ENCODE measurements around the gene MRPL28. TPM values are rescaled to one million over a fixed set of nuclear protein-coding genes. Genes with fewer than 3 reads are reported as not detected.

Gene MRPL28
- total and polyA plus RNA-seq, 2 experiments from 2014 or later = 242 to 290 TPM

DNA sequence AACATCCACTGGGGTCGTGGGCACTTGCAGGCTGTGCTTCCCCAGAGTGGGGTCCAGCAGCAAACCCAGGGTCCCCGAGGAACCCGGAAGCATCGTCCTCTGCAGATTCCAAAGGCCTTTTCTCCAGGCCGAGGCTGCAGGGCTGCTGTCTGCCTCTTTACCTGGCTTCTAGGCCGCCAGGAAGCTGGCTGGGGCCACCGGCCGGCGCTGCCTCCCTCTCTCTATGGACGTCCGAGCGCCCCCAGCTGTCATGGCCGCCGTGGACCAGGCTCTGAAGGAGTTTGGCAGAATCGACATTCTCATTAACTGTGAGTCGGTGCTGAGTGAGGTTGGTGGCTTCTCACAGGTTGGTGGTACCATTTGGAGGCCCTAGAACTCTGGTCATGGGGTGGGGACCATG is 36.9 kb upstream of the MRPL28 start:
- no peaks in the 10 kb centered on the region for H3K9me3 ChIP-seq (ENCODE audit: low read depth)
- H3K36me3 ChIP-seq = no peaks in the 10 kb centered on the region
- no peak overlapping the region for H3K27ac ChIP-seq
- TF ChIP-seq, protein P1, sequence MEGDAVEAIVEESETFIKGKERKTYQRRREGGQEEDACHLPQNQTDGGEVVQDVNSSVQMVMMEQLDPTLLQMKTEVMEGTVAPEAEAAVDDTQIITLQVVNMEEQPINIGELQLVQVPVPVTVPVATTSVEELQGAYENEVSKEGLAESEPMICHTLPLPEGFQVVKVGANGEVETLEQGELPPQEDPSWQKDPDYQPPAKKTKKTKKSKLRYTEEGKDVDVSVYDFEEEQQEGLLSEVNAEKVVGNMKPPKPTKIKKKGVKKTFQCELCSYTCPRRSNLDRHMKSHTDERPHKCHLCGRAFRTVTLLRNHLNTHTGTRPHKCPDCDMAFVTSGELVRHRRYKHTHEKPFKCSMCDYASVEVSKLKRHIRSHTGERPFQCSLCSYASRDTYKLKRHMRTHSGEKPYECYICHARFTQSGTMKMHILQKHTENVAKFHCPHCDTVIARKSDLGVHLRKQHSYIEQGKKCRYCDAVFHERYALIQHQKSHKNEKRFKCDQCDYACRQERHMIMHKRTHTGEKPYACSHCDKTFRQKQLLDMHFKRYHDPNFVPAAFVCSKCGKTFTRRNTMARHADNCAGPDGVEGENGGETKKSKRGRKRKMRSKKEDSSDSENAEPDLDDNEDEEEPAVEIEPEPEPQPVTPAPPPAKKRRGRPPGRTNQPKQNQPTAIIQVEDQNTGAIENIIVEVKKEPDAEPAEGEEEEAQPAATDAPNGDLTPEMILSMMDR (IDR thresholded peaks at IDR 0.05; ENCODE audit: low read depth, low read length) = no peak
- no peak overlapping the region for H3K4me3 ChIP-seq
- H3K4me1 ChIP-seq (ENCODE audit: low read depth) = no peaks in the 10 kb centered on the region
- H3K27me3 ChIP-seq = no peaks in the 10 kb centered on the region
- no peak for DNase-seq (ENCODE audit: low read depth in 1 of 2, low spot score in 1 of 2)

GRCh38 chr16:405548-406506 is 35.5 kb upstream of the MRPL28 start:
- Histone ChIP-seq H3K9me3 (ENCODE audit: low read depth) (no peaks in the 10 kb centered on the region), H3K27ac (peak overlapping the region; percentile 28), H3K36me3 (no peaks in the 10 kb centered on the region), H3K27me3 (no peaks in the 10 kb centered on the region), H3K4me1 (ENCODE audit: low read depth) (no peaks in the 10 kb centered on the region), H3K4me3 (no peak overlapping the region)
- no peak for DNase-seq (ENCODE audit: low read depth in 1 of 2, low spot score in 1 of 2)
- TF ChIP-seq, protein P1 (IDR thresholded peaks at IDR 0.05; ENCODE audit: low read depth, low read length) = no peak

- Histone ChIP-seq H3K9me3 (ENCODE audit: low read depth) (no peaks in the 10 kb centered on the region), H3K4me3 (no peak overlapping the region), H3K36me3 (peaks cover 5% of the 10 kb centered on the region), H3K27me3 (no peaks in the 10 kb centered on the region), H3K27ac (peak overlapping the region; percentile 28), H3K4me1 (ENCODE audit: low read depth) (no peaks in the 10 kb centered on the region)
- TF ChIP-seq, protein P1 (IDR thresholded peaks at IDR 0.05; ENCODE audit: low read depth, low read length) = no peak
- no peak for DNase-seq (ENCODE audit: low read depth in 1 of 2, low spot score in 1 of 2)
Observed at GRCh38 chr16:404971-405486, 34.7 kb upstream of the MRPL28 start.

- Histone ChIP-seq H3K36me3 (peaks cover 13% of the 10 kb centered on the region), H3K4me3 (peak within 1 kb of the TSS; percentile 71), H3K27me3 (no peaks in the 10 kb centered on the region), H3K9me3 (ENCODE audit: low read depth) (no peaks in the 10 kb centered on the region), H3K27ac (peak within 1 kb of the TSS; percentile 94), H3K4me1 (ENCODE audit: low read depth) (peaks cover 9% of the 10 kb centered on the region)
- TF ChIP-seq, protein P1 (IDR thresholded peaks at IDR 0.05; ENCODE audit: low read depth, low read length) = peak; percentile 54
- DNase-seq (ENCODE audit: low read depth in 1 of 2, low spot score in 1 of 2) = peak; percentile 95 to 96
Observed at GRCh38 chr16:401468-402348, 31.4 kb upstream of the MRPL28 start, which contains the start of gene DECR2. Gene DECR2, plus strand, starts transcription at chr16:401885. Its CDS starts 79 bp downstream, at chr16:401964.

DNA sequence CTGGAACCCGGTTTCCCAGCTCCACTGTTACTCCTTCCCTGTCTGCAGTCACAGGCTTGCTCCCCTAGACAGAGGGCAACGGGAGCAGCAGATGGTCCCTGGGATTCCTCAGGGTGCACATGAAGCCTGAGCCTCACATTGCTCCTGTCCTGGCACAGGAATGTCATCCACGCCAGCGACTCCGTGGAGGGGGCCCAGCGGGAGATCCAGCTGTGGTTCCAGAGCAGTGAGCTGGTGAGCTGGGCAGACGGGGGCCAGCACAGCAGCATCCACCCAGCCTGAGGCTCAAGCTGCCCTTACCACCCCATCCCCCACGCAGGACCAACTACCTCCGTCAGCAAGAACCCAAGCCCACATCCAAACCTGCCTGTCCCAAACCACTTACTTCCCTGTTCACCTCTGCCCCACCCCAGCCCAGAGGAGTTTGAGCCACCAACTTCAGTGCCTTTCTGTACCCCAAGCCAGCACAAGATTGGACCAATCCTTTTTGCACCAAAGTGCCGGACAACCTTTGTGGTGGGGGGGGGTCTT is 29.8 kb upstream of the MRPL28 start:
- no peaks in the 10 kb centered on the region for H3K27me3 ChIP-seq
- TF ChIP-seq, protein P1 (IDR thresholded peaks at IDR 0.05; ENCODE audit: low read depth, low read length) = no peak
- H3K4me1 ChIP-seq (ENCODE audit: low read depth) = peaks cover 9% of the 10 kb centered on the region
- no peak for DNase-seq (ENCODE audit: low read depth in 1 of 2, low spot score in 1 of 2)
- H3K9me3 ChIP-seq (ENCODE audit: low read depth) = no peaks in the 10 kb centered on the region
- H3K27ac ChIP-seq = peak overlapping the region; percentile 94
- H3K4me3 ChIP-seq = no peak overlapping the region
- peaks cover 13% of the 10 kb centered on the region for H3K36me3 ChIP-seq
